Stimulated activated CD8-positive, alpha-beta memory T cell treated with anti-CD3 and anti-CD28 coated beads, Interleukin-12 subunit alpha, Interleukin-12 subunit beta, amount 100 ng/mL, for 4 hours (primary cell): Measurements from ENCODE around the gene ZNF761.
"Not testable (repeated sequence)": the region's sequence is repeated elsewhere in the genome, so short reads cannot be mapped to it uniquely, and the experiment has no call there.

ENCODE experiments used
- DNase-seq: peaks from one replicate; pipeline ENCODE4 v3.0.0-alpha.2; 2020; ENCODE audit warnings: low read depth

ZNF761 gene

DNA sequence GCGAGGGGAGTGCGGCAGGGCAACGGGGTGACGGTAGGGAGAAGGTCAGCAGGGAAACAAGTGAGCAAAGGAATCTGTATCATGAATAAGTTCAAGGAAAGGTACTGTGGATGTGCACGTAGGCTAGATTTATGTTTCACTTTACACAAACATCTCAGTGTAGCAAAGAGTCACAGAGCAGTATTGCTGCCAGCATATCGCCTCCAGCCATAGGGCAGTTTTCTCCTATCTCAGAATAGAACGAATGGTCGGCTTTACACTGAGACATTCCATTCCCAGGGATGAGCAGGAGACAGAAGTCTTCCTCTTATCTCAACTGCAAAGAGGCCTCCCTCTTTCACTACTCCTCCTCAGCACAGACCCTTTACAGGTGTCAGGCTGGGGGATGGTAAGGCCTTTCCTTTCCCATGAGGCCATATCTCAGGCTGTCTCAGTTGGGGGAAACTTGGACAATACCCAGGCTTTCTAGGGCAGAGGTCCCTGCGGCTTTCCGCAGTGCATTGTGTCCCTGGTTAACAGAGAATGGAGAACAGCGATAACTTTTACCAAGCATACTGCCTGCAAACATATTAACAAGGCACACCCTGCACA lies 28.4 kb downstream of the ZNF761 start:
- not testable (repeated sequence) for DNase-seq

GRCh38 chr19:53461866-53462265 lies 30.1 kb downstream of the ZNF761 start:
- no peak for DNase-seq

GRCh38 chr19:53462861-53463260 lies 31.1 kb downstream of the ZNF761 start:
- no peak for DNase-seq

DNA sequence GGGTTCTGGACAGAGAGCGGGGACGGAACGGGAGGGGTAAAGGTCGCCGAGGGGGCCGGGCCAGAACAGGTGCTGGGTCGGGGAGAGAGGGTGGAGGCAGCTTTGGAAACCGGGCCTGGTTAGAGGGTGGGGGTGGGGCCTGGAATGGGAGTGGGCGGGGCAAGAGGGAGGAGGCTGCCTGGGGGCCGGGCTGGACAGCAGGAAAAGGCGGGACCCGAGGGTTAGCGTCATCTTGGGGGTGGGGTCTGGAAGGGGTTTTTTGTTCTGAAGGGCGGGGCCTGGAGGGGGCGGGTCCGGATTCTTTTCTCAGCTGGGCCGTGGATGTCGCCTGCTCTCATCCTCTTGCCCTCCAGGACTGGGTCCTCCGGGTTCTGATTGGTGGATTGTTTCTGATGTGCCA lies 31.5 kb downstream of the ZNF761 start:
- no peak for DNase-seq

- DNase-seq, result no peak
Measured at GRCh38 chr19:53466726-53467484, 35.1 kb downstream of the ZNF761 start.

DNA sequence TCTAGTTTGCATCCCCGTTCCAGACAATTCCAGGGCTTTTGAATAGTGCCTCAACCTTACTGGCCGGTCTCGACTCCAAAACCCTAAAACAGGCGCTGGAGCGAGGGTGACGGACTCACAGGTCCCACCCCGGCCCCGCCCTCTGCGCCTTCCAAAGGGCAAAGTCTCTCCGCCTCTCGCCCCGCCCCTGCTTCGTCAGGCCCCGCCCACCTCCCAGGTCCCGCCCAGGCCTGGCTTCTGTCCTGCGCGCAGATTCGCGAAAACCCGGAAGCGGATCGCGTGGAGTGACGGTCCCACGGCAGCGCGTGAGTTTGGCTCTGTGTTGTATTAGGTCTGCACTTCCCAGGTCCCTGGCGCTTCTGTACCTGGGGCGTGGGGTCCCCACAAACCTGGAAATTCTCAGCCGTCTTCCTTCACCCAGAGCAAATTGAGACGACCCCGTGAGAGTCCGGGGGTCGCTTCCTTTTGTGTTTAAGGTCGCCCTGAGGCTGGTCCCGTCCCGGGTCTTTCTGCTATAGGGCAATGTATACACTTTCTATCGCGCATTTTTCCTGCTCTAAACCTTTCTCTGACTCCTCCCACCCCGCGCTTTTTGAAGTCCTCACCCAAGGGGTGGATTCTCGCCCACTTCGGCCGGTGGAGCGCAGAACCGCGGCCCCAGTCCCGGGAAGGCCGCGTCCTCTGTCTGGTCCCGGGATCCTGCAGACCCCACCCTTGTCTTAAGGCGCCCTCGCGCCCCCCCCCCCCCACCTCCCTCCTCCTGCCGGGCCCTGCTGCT lies 35.9 kb downstream of the ZNF761 start, which contains the start of gene ZNF813:
ZNF813 (plus strand) TSS at position 249 of the 778 bp plus-strand sequence. CDS start 16,090 bp downstream, outside the sequence.
- peak; percentile 95 for DNase-seq

GRCh38 chr19:53468628-53469027 lies 36.8 kb downstream of the ZNF761 start:
- not testable (repeated sequence) for DNase-seq

DNA sequence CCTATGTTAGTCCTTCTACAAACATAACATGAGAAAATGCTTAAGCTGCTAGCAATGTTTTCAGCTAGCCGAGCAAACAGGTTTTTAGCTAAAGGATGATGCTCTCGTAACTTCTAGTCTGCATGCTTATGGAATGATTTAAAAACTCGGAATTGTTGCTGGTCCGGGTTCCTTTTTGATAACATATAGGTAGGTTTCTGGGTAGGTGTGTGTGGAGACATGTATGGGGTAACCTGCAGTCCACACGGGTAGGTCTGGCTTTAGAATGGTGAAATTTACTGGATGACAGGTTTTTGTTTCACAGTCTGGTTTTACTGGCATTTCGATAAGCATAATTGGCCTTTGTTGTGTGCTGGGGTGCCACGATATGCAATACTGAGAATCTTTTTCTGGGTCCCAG lies 40.1 kb downstream of the ZNF761 start:
- DNase-seq, result no peak

GRCh38 chr19:53474832-53475231 lies 43.0 kb downstream of the ZNF761 start:
- DNase-seq, result not testable (repeated sequence)

DNA sequence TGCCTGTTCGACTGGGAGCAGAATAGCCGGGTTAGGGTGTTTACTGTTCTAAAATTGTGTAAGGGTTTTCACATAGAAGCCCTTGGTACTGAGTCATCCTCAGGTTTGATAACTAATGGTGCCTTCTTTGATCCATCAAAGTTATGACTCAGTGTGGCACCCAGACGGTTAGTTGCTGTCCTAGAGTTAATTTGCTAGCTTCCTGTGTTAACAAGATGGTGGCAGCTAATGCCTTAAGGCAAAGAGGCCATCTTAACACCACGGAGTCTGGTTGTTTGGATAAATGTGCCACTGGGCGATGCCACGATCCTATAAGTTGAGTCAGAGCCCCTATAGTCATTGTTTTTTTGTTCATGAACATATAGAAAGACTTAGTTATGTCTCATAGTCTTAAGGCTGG lies 43.7 kb downstream of the ZNF761 start:
- not testable (repeated sequence) for DNase-seq

GRCh38 chr19:53483751-53484150 lies 52.0 kb downstream of the ZNF761 start:
- DNase-seq, result not testable (repeated sequence)

DNA sequence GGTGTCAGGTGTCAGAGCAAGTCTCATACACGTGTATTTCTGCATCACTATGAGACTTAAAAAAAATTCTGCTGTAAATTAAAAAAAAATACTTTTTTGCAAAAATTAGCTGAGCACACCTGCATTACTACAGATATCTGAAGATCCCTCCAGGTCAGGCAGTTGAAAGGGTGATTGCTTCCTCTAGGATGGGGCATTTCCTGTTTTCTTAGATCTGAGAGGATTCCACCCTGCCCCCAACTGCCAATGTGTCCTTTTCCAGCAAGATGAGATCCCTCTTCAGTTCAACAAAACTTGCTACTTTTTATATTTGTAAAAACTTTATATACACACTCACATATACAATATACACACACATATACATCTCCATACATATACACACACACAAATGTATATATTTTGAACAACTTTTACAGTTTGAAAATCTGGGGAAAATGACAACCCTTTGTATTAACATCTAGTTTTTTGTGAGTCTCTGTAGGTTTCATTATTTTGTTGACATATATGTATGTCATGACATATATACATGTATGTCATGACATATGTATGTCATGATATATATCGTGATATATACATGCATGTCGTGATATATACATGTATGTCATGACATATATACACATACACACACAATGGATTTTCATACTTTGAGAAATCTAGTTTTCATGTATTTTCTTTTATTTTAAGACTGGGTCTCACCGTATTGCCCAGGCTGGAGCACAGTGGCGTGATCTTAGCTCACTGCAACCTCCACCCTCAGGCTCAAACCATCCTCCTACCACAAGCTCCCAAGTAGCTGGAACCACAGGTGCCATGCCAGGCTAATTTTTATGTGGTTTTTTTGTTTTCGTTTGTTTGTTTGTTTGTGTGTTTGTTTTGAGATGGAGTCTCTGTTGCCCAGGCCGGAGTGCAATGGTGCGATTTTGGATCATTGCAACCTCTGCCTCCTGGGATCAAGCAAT lies 53.5 kb downstream of the ZNF761 start:
- no peak for DNase-seq

DNA sequence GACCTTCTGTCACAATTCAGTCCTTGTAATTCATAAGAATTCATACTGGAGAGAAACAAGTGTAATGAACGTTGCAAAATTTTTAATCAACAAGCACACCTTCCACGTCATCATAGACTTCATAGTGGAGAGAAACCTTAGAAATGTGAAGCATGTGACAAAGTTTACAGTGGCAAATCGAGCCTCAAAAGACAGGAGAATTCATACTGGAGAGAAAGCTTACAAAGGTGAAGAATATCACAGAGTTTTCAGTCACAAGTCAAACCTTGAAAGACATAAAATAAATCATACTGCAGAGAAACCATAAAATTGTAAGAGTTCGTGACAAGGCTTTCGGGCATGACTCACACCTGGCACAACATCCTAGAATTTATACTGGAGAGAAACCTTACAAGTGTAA lies 60.4 kb downstream of the ZNF761 start:
- no peak for DNase-seq

DNA sequence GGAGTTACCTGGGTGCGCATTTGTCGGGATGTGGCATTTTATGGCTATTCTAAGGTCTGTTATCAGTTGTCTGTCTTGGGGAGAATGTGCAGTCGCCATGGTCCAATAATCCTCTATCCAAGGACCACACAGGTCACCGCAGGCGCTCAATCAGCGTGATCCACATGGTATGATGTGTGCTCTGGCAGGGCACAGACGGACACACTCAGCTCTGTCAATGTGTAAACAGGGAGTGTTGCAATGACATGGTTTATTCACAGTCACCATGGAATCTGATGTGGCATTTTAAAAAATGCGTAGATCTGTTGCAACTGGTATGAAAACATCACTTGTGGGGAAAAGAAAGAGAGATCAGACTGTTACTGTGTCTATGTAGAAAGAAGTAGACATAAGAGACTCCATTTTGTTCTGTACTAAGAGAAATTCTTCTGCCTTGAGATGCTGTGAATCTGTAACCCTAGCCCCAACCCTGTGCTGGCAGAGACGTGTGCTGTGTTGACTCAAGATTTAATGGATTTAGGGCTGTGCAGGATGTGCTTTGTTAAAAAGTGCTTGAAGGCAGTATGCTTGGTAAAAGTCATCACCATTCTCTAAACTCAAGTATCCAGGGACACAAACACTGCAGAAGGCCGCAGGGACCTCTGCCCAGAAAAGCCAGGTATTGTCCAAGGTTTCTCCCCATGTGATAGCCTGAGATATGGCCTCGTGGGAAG lies 65.7 kb downstream of the ZNF761 start:
- not testable (repeated sequence) for DNase-seq

- not testable (repeated sequence) for DNase-seq
Measured at GRCh38 chr19:53498024-53498395, 66.2 kb downstream of the ZNF761 start.

- DNase-seq, result not testable (repeated sequence)
Measured at GRCh38 chr19:53503151-53503550, 71.4 kb downstream of the ZNF761 start.

DNA sequence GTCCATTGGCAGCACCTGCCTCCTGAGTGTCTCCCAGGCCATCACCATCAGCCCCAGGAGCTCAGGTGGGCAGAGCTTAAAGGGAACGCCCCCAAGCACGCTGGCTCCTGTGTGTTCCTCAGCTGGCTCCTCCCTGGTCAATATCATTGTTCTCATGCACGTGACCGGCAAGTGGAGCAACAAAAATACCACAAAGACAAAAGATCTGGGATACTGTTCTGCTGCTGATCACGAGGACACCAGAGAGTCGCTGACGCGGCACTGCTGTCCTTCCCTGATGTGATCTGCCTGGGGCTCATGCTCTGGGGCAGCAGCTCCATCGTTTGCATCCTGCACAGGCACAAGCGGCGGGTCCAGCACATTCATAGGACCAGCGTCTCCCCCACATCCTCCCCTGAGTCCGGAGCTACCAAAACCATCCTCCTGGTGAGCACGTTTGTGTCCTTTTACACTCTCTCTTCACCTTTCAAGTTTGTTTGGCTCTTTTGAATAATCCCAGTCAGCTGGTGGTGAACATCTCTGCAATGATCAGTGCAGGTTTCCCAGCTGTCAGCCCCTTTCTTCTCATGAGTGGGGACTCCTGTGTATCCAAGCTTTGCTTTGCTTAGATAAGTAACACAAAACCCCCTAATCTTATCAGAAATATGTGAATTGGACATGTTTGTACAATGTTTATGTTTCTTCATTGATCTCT lies 72.0 kb downstream of the ZNF761 start:
- not testable (repeated sequence) for DNase-seq

GRCh38 chr19:53504365-53504703 lies 72.5 kb downstream of the ZNF761 start:
- not testable (repeated sequence) for DNase-seq

DNA sequence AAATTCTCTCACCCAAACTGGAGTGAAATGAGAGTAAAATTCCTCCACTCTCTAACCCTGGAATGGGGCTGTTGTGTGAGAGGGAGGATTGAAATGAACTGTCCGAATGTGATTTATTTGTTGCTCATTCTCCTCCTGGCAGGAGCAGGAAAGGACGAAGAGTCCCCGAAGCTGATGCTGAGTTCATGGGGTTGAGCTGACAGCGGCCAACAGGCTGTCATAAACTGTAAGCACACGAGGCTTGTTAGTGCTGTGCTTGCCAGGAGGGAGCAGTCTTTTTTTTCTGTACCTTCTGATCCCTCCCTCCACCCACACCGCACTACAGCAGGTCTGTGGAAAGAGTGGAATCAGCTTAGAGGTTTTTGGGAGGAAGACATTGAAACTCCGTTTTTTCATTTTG lies 73.1 kb downstream of the ZNF761 start:
- DNase-seq, result no peak

GRCh38 chr19:53506728-53507127 lies 74.9 kb downstream of the ZNF761 start:
- no peak for DNase-seq
